NT2/D1 (cell line): ENCODE data around the gene SMG6.

Experiments used
- DNase-seq: peaks from one replicate; pipeline ENCODE4 v3.0.0-alpha.2; 2011; ENCODE audit warnings: low read depth, low spot score
- H3K27me3 ChIP-seq: 2 replicates; pipeline ENCODE4 v1.6.0; 2011; ENCODE audit warnings: mild to moderate bottlenecking; ENCODE audit not compliant: insufficient read length, insufficient read depth
- H3K36me3 ChIP-seq: 2 replicates; pipeline ENCODE4 v1.6.1; 2011; ENCODE audit warnings: mild to moderate bottlenecking, low read length, mixed read lengths; ENCODE audit not compliant: insufficient read depth, insufficient read length
- H3K4me1 ChIP-seq: 2 replicates; pipeline ENCODE4 v1.5.1; 2011; ENCODE audit not compliant: insufficient read depth, insufficient read length
- H3K4me3 ChIP-seq: 2 replicates; pipeline ENCODE4 v1.5.1; 2011; ENCODE audit warnings: low read depth; ENCODE audit not compliant: insufficient read length
- H3K9ac ChIP-seq: 2 replicates; pipeline ENCODE4 v1.6.0; 2011; ENCODE audit warnings: low read depth; ENCODE audit not compliant: insufficient read length
- H3K9me3 ChIP-seq: 2 replicates; pipeline ENCODE4 v1.5.1; 2011; ENCODE audit warnings: mild to moderate bottlenecking, low read length; ENCODE audit not compliant: insufficient read depth
- SUZ12 ChIP-seq: IDR thresholded peaks from 2 replicates; pipeline ENCODE4 v1.6.1; 2011; ENCODE audit not compliant: insufficient read length, insufficient read depth; ENCODE audit errors: extremely low read depth
- YY1 ChIP-seq: IDR thresholded peaks from 2 replicates; pipeline ENCODE4 v1.6.1; 2011; ENCODE audit not compliant: insufficient read length, insufficient read depth
- ZNF274 ChIP-seq: IDR thresholded peaks from 2 replicates; pipeline ENCODE4 v1.6.1; 2011; ENCODE audit warnings: mild to moderate bottlenecking, low read depth, low read length

SMG6 gene

GRCh38 chr17:2223617-2223927 lies 80.0 kb downstream of the SMG6 start:
- Histone ChIP-seq H3K4me1 (no peaks in the 10 kb centered on the region), H3K9ac (no peak overlapping the region), H3K9me3 (no peaks in the 10 kb centered on the region)

GRCh38 chr17:2222901-2223616 lies 80.5 kb downstream of the SMG6 start:
- Histone ChIP-seq H3K4me3 (no peak overlapping the region), H3K36me3 (peaks cover 3% of the 10 kb centered on the region), H3K9me3 (no peaks in the 10 kb centered on the region), H3K4me1 (no peaks in the 10 kb centered on the region), H3K27me3 (no peaks in the 10 kb centered on the region), H3K9ac (no peak overlapping the region)
- no peak for DNase-seq
- no peak for TF ChIP-seq ZNF274
- TF ChIP-seq SUZ12: no peak
- no peak for TF ChIP-seq YY1

More at GRCh38 chr17:2223617-2223927, 80.0 kb downstream of the SMG6 start:
- DNase-seq: no peak
- no peak overlapping the region for H3K4me3 ChIP-seq
- no peak for TF ChIP-seq ZNF274
- TF ChIP-seq SUZ12: no peak
- no peak for TF ChIP-seq YY1
- peaks cover 3% of the 10 kb centered on the region for H3K36me3 ChIP-seq
- H3K27me3 ChIP-seq: no peaks in the 10 kb centered on the region

GRCh38 chr17:2222301-2222700 lies 81.3 kb downstream of the SMG6 start:
- no peak for TF ChIP-seq ZNF274
- TF ChIP-seq SUZ12: no peak
- TF ChIP-seq YY1: no peak
- Histone ChIP-seq H3K9ac (no peak overlapping the region), H3K4me3 (no peak overlapping the region), H3K9me3 (no peaks in the 10 kb centered on the region), H3K4me1 (no peaks in the 10 kb centered on the region), H3K27me3 (no peaks in the 10 kb centered on the region), H3K36me3 (no peaks in the 10 kb centered on the region)
- no peak for DNase-seq

- H3K4me1 ChIP-seq: no peaks in the 10 kb centered on the region
- no peaks in the 10 kb centered on the region for H3K36me3 ChIP-seq
- no peak for TF ChIP-seq ZNF274
- TF ChIP-seq SUZ12: no peak
- no peak for TF ChIP-seq YY1
- no peak for DNase-seq
- H3K9me3 ChIP-seq: no peaks in the 10 kb centered on the region
- no peak overlapping the region for H3K4me3 ChIP-seq
- H3K9ac ChIP-seq: no peak overlapping the region
- H3K27me3 ChIP-seq: no peaks in the 10 kb centered on the region
These were observed 85.2 kb downstream of the SMG6 start for GRCh38 chr17:2218426-2218825.

- Histone ChIP-seq H3K36me3 (no peaks in the 10 kb centered on the region), H3K9me3 (no peaks in the 10 kb centered on the region), H3K4me1 (no peaks in the 10 kb centered on the region), H3K4me3 (no peak overlapping the region), H3K27me3 (no peaks in the 10 kb centered on the region), H3K9ac (no peak overlapping the region)
- TF ChIP-seq ZNF274 (no peak), YY1 (no peak), SUZ12 (no peak)
- no peak for DNase-seq
These were observed 87.8 kb downstream of the SMG6 start for GRCh38 chr17:2215616-2216364.

- no peak for TF ChIP-seq YY1
- Histone ChIP-seq H3K36me3 (no peaks in the 10 kb centered on the region), H3K9ac (no peak overlapping the region), H3K9me3 (no peaks in the 10 kb centered on the region), H3K4me1 (no peaks in the 10 kb centered on the region), H3K4me3 (no peak overlapping the region), H3K27me3 (no peaks in the 10 kb centered on the region)
- no peak for DNase-seq
These were observed 88.5 kb downstream of the SMG6 start for GRCh38 chr17:2214929-2215615.

- TF ChIP-seq ZNF274 (no peak), YY1 (no peak), SUZ12 (no peak)
- Histone ChIP-seq H3K27me3 (no peaks in the 10 kb centered on the region), H3K9ac (no peak overlapping the region), H3K36me3 (peaks cover 2% of the 10 kb centered on the region), H3K9me3 (no peaks in the 10 kb centered on the region), H3K4me3 (no peak overlapping the region), H3K4me1 (no peaks in the 10 kb centered on the region)
- DNase-seq: no peak
These were observed 89.3 kb downstream of the SMG6 start for GRCh38 chr17:2214047-2214928.
